Amniotic epithelial cell (primary cell): ENCODE measurements around the gene TEX22.

Experiments used
- DNase-seq: peaks from one replicate; pipeline ENCODE4 v3.0.0-alpha.2; 2010; ENCODE audit warnings: low read depth

The TEX22 gene

GRCh38 chr14:105456736-105457617 lies 58.6 kb downstream of the TEX22 start:
- DNase-seq, result no peak

- DNase-seq, result no peak
Measured at GRCh38 chr14:105458010-105458409, 59.7 kb downstream of the TEX22 start.

GRCh38 chr14:105458571-105458970 lies 60.2 kb downstream of the TEX22 start:
- DNase-seq, result no peak

GRCh38 chr14:105460116-105460515 lies 61.8 kb downstream of the TEX22 start:
- no peak for DNase-seq

GRCh38 chr14:105460616-105461015 lies 62.3 kb downstream of the TEX22 start:
- no peak for DNase-seq

- no peak for DNase-seq
Measured at GRCh38 chr14:105461903-105462302, 63.6 kb downstream of the TEX22 start.
